GM23338 (cell line): ENCODE results near the gene TRABD2A. TPM values are rescaled to one million over a fixed set of nuclear protein-coding genes. Genes with fewer than 3 reads are reported as not detected.

ENCODE experiments used
- ATAC-seq: fragments of 200-7000 bp; cut with Tn5 transposase; 3 replicates; pipeline ENCODE4 v1.9.1; 2020
- DNase-seq: peaks from one replicate; pipeline ENCODE4 v3.0.0-alpha.2; 2015; ENCODE audit warnings: low spot score
- H2AFZ ChIP-seq: fragments of 200-600 bp; sonication (generic); 2 replicates; pipeline ENCODE4 v1.8.0; 2016; ENCODE audit warnings: antibody characterized with exemption, mild to moderate bottlenecking, moderate library complexity
- H3F3A ChIP-seq: fragments of 200-600 bp; sonication (generic); replicated peaks from 2 replicates; pipeline ENCODE4 v1.8.0; 2017; ENCODE audit warnings: antibody characterized with exemption, mixed run types, low read depth
- H3K27ac ChIP-seq: fragments of 200-600 bp; sonication (generic); 2 replicates; pipeline ENCODE4 v1.6.1; 2016; ENCODE audit warnings: low read depth
- H3K27me3 ChIP-seq: fragments of 200-600 bp; sonication (generic); 2 replicates; pipeline ENCODE4 v1.8.0; 2016; ENCODE audit warnings: mild to moderate bottlenecking, mixed run types, moderate library complexity; ENCODE audit not compliant: insufficient read depth
- H3K36me3 ChIP-seq: fragments of 200-600 bp; sonication (generic); 2 replicates; pipeline ENCODE4 v1.8.0; 2016; ENCODE audit warnings: mild to moderate bottlenecking; ENCODE audit not compliant: insufficient read depth
- H3K4me1 ChIP-seq: fragments of 200-600 bp; sonication (generic); 2 replicates; pipeline ENCODE4 v1.8.0; 2016; ENCODE audit warnings: mild to moderate bottlenecking, moderate library complexity; ENCODE audit not compliant: insufficient read depth
- H3K4me2 ChIP-seq: fragments of 200-600 bp; sonication (generic); 2 replicates; pipeline ENCODE4 v1.7.1; 2017; ENCODE audit warnings: mixed run types
- H3K4me3 ChIP-seq: fragments of 200-600 bp; sonication (generic); 2 replicates; pipeline ENCODE4 v1.6.1; 2016; ENCODE audit warnings: mixed run types
- H3K79me2 ChIP-seq: fragments of 200-600 bp; sonication (generic); replicated peaks from 2 replicates; pipeline ENCODE4 v1.8.0; 2017; ENCODE audit warnings: mild to moderate bottlenecking; ENCODE audit not compliant: insufficient read depth
- H3K9me2 ChIP-seq: fragments of 200-600 bp; sonication (generic); 2 replicates; pipeline ENCODE4 v1.8.0; 2017; ENCODE audit not compliant: insufficient read depth
- H4K20me1 ChIP-seq: fragments of 200-600 bp; sonication (generic); replicated peaks from 2 replicates; pipeline ENCODE4 v1.8.0; 2017; ENCODE audit warnings: mild to moderate bottlenecking; ENCODE audit not compliant: insufficient read depth
- H3K27ac Mint-ChIP-seq: 2 replicates; pipeline ENCODE4 v1.8.0; 2020; ENCODE audit warnings: inconsistent platforms, mild to moderate bottlenecking, moderate library complexity, mixed read lengths
- H3K27me3 Mint-ChIP-seq: 3 replicates; pipeline ENCODE4 v1.8.0; 2022; ENCODE audit warnings: low read depth, mild to moderate bottlenecking, moderate library complexity, mixed read lengths, inconsistent platforms; ENCODE audit not compliant: insufficient read depth, poor library complexity
- H3K36me3 Mint-ChIP-seq: 3 replicates; pipeline ENCODE4 v1.8.0; 2021; ENCODE audit warnings: low read depth, mild to moderate bottlenecking, inconsistent platforms, moderate library complexity, mixed read lengths
- H3K4me1 Mint-ChIP-seq: 3 replicates; pipeline ENCODE4 v1.8.0; 2020; ENCODE audit warnings: mild to moderate bottlenecking, inconsistent platforms, mixed read lengths
- H3K4me3 Mint-ChIP-seq: 3 replicates; pipeline ENCODE4 v1.8.0; 2021; ENCODE audit warnings: moderate library complexity, mild to moderate bottlenecking, inconsistent platforms, mixed read lengths
- H3K9me3 Mint-ChIP-seq: 3 replicates; pipeline ENCODE4 v1.8.0; 2020; ENCODE audit warnings: moderate library complexity, mild to moderate bottlenecking, inconsistent platforms, mixed read lengths
- CREB1 ChIP-seq: fragments of 250-450 bp; sonication (Bioruptor Pico); IDR thresholded peaks from 2 replicates; pipeline ENCODE4 v1.5.0; 2020; ENCODE audit warnings: low read depth, mild to moderate bottlenecking, moderate library complexity
- CTCF ChIP-seq, 2 experiments: fragments of 200-600 bp in 1 of 2; sonication (generic) in 1 of 2; conservative IDR thresholded peaks; 2 replicates each; pipeline versions ENCODE4 v1.5.1 to v1.6.1; 2016 to 2017; ENCODE audit warnings: antibody characterized with exemption in 2 of 2, low read depth in 2 of 2, mild to moderate bottlenecking in 2 of 2, moderate library complexity in 1 of 2
- ETS1 ChIP-seq: IDR thresholded peaks from 2 replicates; pipeline ENCODE4 v1.6.1; 2016; ENCODE audit warnings: antibody characterized with exemption
- EZH2 ChIP-seq: fragments of 200-600 bp; sonication (generic); IDR thresholded peaks from one replicate; pipeline ENCODE4 v1.8.0; 2017; ENCODE audit warnings: antibody characterized with exemption, mild to moderate bottlenecking, low read depth; ENCODE audit not compliant: unreplicated experiment
- EZH2phosphoT487 ChIP-seq: fragments of 200-600 bp; sonication (generic); IDR thresholded peaks from one replicate; pipeline ENCODE4 v1.8.1; 2018; ENCODE audit warnings: antibody characterized with exemption; ENCODE audit not compliant: unreplicated experiment
- JUNB ChIP-seq: IDR thresholded peaks from one replicate; pipeline ENCODE4 v1.6.1; 2016; ENCODE audit warnings: antibody characterized with exemption; ENCODE audit not compliant: unreplicated experiment
- NANOG ChIP-seq: IDR thresholded peaks from 2 replicates; pipeline ENCODE4 v1.6.1; 2016; ENCODE audit warnings: antibody characterized with exemption, borderline replicate concordance
- POLR2AphosphoS5 ChIP-seq: IDR thresholded peaks from 2 replicates; pipeline ENCODE4 v1.6.1; 2016; ENCODE audit warnings: antibody characterized with exemption, low read depth
- REST ChIP-seq: IDR thresholded peaks from one replicate; pipeline ENCODE4 v1.6.1; 2018; ENCODE audit warnings: antibody characterized with exemption; ENCODE audit not compliant: unreplicated experiment
- STAT1 ChIP-seq: IDR thresholded peaks from one replicate; pipeline ENCODE4 v1.6.1; 2016; ENCODE audit warnings: antibody characterized with exemption; ENCODE audit not compliant: unreplicated experiment
- ZNF114 ChIP-seq: fragments of 250-450 bp; sonication (Bioruptor Pico); IDR thresholded peaks from 2 replicates; pipeline ENCODE4 v1.5.0; 2020; ENCODE audit warnings: mild to moderate bottlenecking, moderate library complexity
- ZNF331 ChIP-seq: fragments of 250-450 bp; sonication (Bioruptor Pico); IDR thresholded peaks from 2 replicates; pipeline ENCODE4 v1.5.0; 2020; ENCODE audit warnings: low read depth, mild to moderate bottlenecking, moderate library complexity
- ZNF462 ChIP-seq: fragments of 250-450 bp; sonication (Bioruptor Pico); IDR thresholded peaks from 2 replicates; pipeline ENCODE4 v1.5.0; 2020; ENCODE audit warnings: mild to moderate bottlenecking, moderate library complexity
- polyA plus RNA-seq: library from polyadenylated mRNA; unstranded; fragments of >200 nt; fragmentation: Nextera tagmentation; extraction: Ambion mirVana; gene quantifications from 2 replicates; pipeline ENCODE4 v1.2.1, GENCODE V29; 2016
- total RNA-seq: library from RNA; depleted of rRNA; stranded (reverse); fragments of >200 nt; shearing (Covaris generic); gene quantifications from 2 replicates; pipeline ENCODE4 v1.2.3, GENCODE V29; 2014

The TRABD2A gene
- total and polyA plus RNA-seq, 2 experiments from 2014 or later: 5.5 to 12.1 TPM

- Mint-ChIP-seq H3K4me1 (no peaks in the 10 kb centered on the region), H3K36me3 (no peaks in the 10 kb centered on the region), H3K27me3 (peaks cover 4% of the 10 kb centered on the region), H3K9me3 (no peaks in the 10 kb centered on the region), H3K27ac (no peak overlapping the region), H3K4me3 (no peak overlapping the region)
- no peaks in the 10 kb centered on the region for H3K4me1 ChIP-seq
- no peaks in the 10 kb centered on the region for H3F3A ChIP-seq
- ATAC-seq (no peak), DNase-seq (no peak)
- H3K4me3 ChIP-seq: no peak overlapping the region
- no peak overlapping the region for H3K27ac ChIP-seq
- H3K36me3 ChIP-seq: no peaks in the 10 kb centered on the region
- peaks cover 22% of the 10 kb centered on the region for H3K9me2 ChIP-seq
- TF ChIP-seq ZNF114 (CRISPR knock-in tag): no peak
- TF ChIP-seq NANOG: no peak
- TF ChIP-seq JUNB: no peak
- TF ChIP-seq ETS1: no peak
- no peak for TF ChIP-seq EZH2
- TF ChIP-seq EZH2phosphoT487: no peak
- TF ChIP-seq ZNF462 (CRISPR knock-in tag): no peak
- no peak for TF ChIP-seq CREB1
- no peak for TF ChIP-seq STAT1
- TF ChIP-seq POLR2AphosphoS5: no peak
- no peak for TF ChIP-seq CTCF (conservative IDR thresholded peaks at IDR 0.05; ENCODE audit: low read depth in 2 of 2)
- TF ChIP-seq ZNF331: no peak
- no peak for TF ChIP-seq REST
- no peak overlapping the region for H2AFZ ChIP-seq
- H4K20me1 ChIP-seq: no peaks in the 10 kb centered on the region; the same call in 1 of the 2 replicates
- H3K79me2 ChIP-seq: no peaks in the 10 kb centered on the region
- H3K4me2 ChIP-seq: no peak overlapping the region
- no peaks in the 10 kb centered on the region for H3K27me3 ChIP-seq
Observed at GRCh38 chr2:84846041-84846663, 34.7 kb downstream of the TRABD2A start.
